K562 (cell line): ENCODE data around the gene TTC23L. TPM values are rescaled to one million over a fixed set of nuclear protein-coding genes. Genes with fewer than 3 reads are reported as not detected.

Experiments
- DACH1 ChIP-seq: fragments of 450-650 bp; IDR thresholded peaks from 2 replicates; pipeline ENCODE4 v1.6.1; 2018; ENCODE audit not compliant: partially characterized antibody
- DPF2 ChIP-seq: fragments of 450-650 bp; IDR thresholded peaks from 2 replicates; pipeline ENCODE4 v1.6.1; 2016
- E2F8 ChIP-seq: fragments of 450-650 bp; IDR thresholded peaks from 2 replicates; pipeline ENCODE4 v1.7.1; 2018; ENCODE audit warnings: mild to moderate bottlenecking, low read depth; ENCODE audit not compliant: partially characterized antibody
- MCM7 ChIP-seq, 2 experiments: fragments of 450-650 bp; IDR thresholded peaks; 2 replicates each; pipeline ENCODE4 v1.6.1; 2016 to 2018
- MYBL2 ChIP-seq, 2 experiments: fragments of 450-650 bp in 1 of 2; sonication (generic) in 1 of 2; formaldehyde crosslinking in 1 of 2; IDR thresholded peaks; 2 replicates each; pipeline versions ENCODE4 v1.6.1 to v1.8.1; 2017 to 2022; ENCODE audit warnings: borderline replicate concordance in 1 of 2, inconsistent platforms in 1 of 2, low read depth in 1 of 2, mild to moderate bottlenecking in 1 of 2, missing genetic modification reagents in 1 of 2, moderate library complexity in 1 of 2
- MYNN ChIP-seq, 2 experiments: sonication (generic); formaldehyde crosslinking in 1 of 2; IDR thresholded peaks; 2 replicates each; pipeline versions ENCODE4 v1.5.0 to v1.6.1; 2016 to 2020; ENCODE audit warnings: antibody characterized with exemption in 1 of 2, missing genetic modification reagents in 1 of 2
- RB1 ChIP-seq: fragments of 450-650 bp; IDR thresholded peaks from 2 replicates; pipeline ENCODE4 v1.6.1; 2017; ENCODE audit warnings: low read depth, mild to moderate bottlenecking
- RBM34 ChIP-seq: fragments of 200-400 bp; formaldehyde crosslinking; IDR thresholded peaks from 2 replicates; pipeline ENCODE4 v1.6.1; 2018; ENCODE audit warnings: low read length, borderline replicate concordance; ENCODE audit not compliant: insufficient read depth
- STAT5B ChIP-seq: fragments of 250-450 bp; sonication (Bioruptor Pico); IDR thresholded peaks from 2 replicates; pipeline ENCODE4 v1.8.0; 2021; ENCODE audit warnings: mild to moderate bottlenecking, inconsistent platforms
- TARDBP ChIP-seq: fragments of 450-650 bp; IDR thresholded peaks from 2 replicates; pipeline ENCODE4 v1.6.1; 2016
- TEAD2 ChIP-seq: fragments of 450-650 bp; IDR thresholded peaks from 2 replicates; pipeline ENCODE4 v1.6.1; 2016; ENCODE audit warnings: missing genetic modification characterization, control low read depth, missing compliant biosample characterization
- XRCC5 ChIP-seq: fragments of 200-400 bp; formaldehyde crosslinking; IDR thresholded peaks from 2 replicates; pipeline ENCODE4 v1.6.1; 2017; ENCODE audit warnings: low read depth, mild to moderate bottlenecking, low read length
- ZBTB17 ChIP-seq: fragments of 450-650 bp; formaldehyde crosslinking; IDR thresholded peaks from 2 replicates; pipeline ENCODE4 v1.4.0; 2020; ENCODE audit warnings: mild to moderate bottlenecking
- ZNF274 ChIP-seq: IDR thresholded peaks from 2 replicates; pipeline ENCODE4 v1.6.1; 2011; ENCODE audit warnings: low read depth, mild to moderate bottlenecking, low read length, moderate library complexity, borderline replicate concordance
- ZNF449 ChIP-seq: fragments of 250-450 bp; sonication (Bioruptor Pico); IDR thresholded peaks from 2 replicates; pipeline ENCODE4 v1.8.0; 2022; ENCODE audit warnings: moderate library complexity, mild to moderate bottlenecking, inconsistent platforms
- ZNF76 ChIP-seq: fragments of 250-450 bp; sonication (Bioruptor Pico); IDR thresholded peaks from 2 replicates; pipeline ENCODE4 v1.4.0; 2020; ENCODE audit warnings: mild to moderate bottlenecking, moderate library complexity, borderline replicate concordance
- polyA plus RNA-seq, 8 experiments: library from polyadenylated mRNA; depleted of rRNA in 4 of 8; stranded (reverse) in 5 of 8; unstranded in 3 of 8; fragments of >200 nt; fragmentation: Nextera tagmentation in 2 of 8; fragmentation: Illumina TruSeq in 1 of 8; extraction: Ambion mirVana in 2 of 8; extraction: Trizol in 1 of 8; gene quantifications; 2 replicates each; pipeline versions ENCODE4 v1.2.1 to v1.2.3, GENCODE V29; 2011 to 2014; ENCODE audit warnings: inconsistent platforms in 1 of 8, missing spikeins in 1 of 8
- total RNA-seq, 7 experiments: library from RNA; depleted of rRNA in 6 of 7; stranded (reverse); fragments of >200 nt in 6 of 7; fragmentation: Illumina TruSeq in 2 of 7; extraction: Trizol in 2 of 7; gene quantifications; 2 replicates each; pipeline versions ENCODE4 v1.2.1 to v1.2.3, GENCODE V29; 2011 to 2021; ENCODE audit warnings: low replicate concordance in 1 of 7
- TF ChIP-seq, protein P1 (sequence below): fragments of 250-450 bp; sonication (Bioruptor Pico); IDR thresholded peaks from 2 replicates; pipeline ENCODE4 v1.6.1; 2021; ENCODE audit warnings: mild to moderate bottlenecking
- TF ChIP-seq, protein P2 (sequence below): fragments of 450-650 bp; formaldehyde crosslinking; conservative IDR thresholded peaks from 2 replicates; pipeline ENCODE4 v1.4.0; 2022; ENCODE audit warnings: mild to moderate bottlenecking, missing genetic modification characterization
- TF ChIP-seq, protein P3 (sequence below): sonication (generic); formaldehyde crosslinking; IDR thresholded peaks from 2 replicates; pipeline ENCODE4 v1.8.0; 2022; ENCODE audit warnings: missing genetic modification reagents, mild to moderate bottlenecking, borderline replicate concordance
- TF ChIP-seq, protein P4 (sequence below): sonication (generic); formaldehyde crosslinking; IDR thresholded peaks from 2 replicates; pipeline ENCODE4 v1.9.0; 2022; ENCODE audit warnings: mild to moderate bottlenecking, missing genetic modification reagents

TTC23L gene
- total and polyA plus RNA-seq, 9 of the 15 experiments (the other 6 are each of a cell fraction or from before 2014, with no cell fraction given) = 0.03 to 0.32 (median 0.14) TPM; not detected in 2

DNA sequence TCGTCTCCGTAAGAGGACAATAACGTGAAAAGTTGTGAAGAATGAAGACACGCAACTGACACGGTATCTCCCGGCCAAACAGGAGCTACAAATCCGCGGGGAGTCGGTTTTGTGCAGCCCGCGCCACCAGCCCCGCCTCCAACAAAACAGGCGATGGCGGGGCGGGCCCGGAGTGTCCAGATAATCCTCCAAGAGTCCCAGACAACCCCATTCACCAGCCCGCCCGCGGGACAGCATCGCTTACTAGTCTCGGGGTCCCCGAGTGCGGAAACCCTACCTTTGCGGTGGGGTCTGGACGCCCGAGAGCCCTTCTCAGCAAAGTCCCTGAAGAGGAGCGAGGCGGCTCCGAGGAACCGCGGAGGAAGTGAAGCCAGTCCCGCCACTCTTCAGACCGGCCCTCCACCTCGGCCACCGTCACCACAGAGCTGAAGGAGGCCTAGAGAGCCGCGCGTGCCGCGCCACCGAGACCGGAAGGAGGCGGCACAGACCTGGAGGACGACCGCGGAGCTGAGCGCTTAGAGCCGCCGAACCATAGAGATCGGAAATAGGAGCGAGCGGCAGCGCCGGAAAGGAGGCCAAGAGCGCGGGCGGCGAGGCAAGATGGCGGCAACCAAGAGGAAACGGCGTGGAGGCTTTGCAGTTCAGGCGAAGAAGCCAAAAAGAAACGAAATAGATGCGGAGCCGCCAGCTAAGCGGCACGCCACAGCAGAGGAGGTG is 76.3 kb downstream of the TTC23L start, which contains the start of the genes BRIX1 and RAD1 (continued):
- peak; percentile 97 for TF ChIP-seq ZBTB17
- no peak for TF ChIP-seq TEAD2 (tag)
- no peak for TF ChIP-seq RBM34
- TF ChIP-seq, protein P1, sequence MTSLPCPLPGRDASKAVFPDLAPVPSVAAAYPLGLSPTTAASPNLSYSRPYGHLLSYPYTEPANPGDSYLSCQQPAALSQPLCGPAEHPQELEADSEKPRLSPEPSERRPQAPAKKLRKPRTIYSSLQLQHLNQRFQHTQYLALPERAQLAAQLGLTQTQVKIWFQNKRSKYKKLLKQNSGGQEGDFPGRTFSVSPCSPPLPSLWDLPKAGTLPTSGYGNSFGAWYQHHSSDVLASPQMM (CRISPR knock-in tag) = no peak
- TF ChIP-seq STAT5B (CRISPR knock-in tag) = no peak
- TF ChIP-seq TARDBP = peak; percentile 3; the same call in 1 of the 2 replicates
- no peak for TF ChIP-seq MYBL2 (IDR thresholded peaks at IDR 0.05; ENCODE audit: low read depth)
- TF ChIP-seq MYBL2 (CRISPR knock-in tag; IDR thresholded peaks at IDR 0.05; ENCODE audit: borderline replicate concordance) = no peak
- TF ChIP-seq ZNF274 = no peak
- no peak for TF ChIP-seq MYNN (IDR thresholded peaks at IDR 0.05)
- TF ChIP-seq MYNN (CRISPR knock-in tag; IDR thresholded peaks at IDR 0.05) = no peak
- TF ChIP-seq ZNF76 = no peak
- peak; percentile 92 for TF ChIP-seq RB1
- peak; percentile 97 for TF ChIP-seq XRCC5
- peak; percentile 96 for TF ChIP-seq E2F8
- TF ChIP-seq DPF2 = no peak
- TF ChIP-seq ZNF449 (CRISPR knock-in tag) = no peak
- TF ChIP-seq, protein P2, sequence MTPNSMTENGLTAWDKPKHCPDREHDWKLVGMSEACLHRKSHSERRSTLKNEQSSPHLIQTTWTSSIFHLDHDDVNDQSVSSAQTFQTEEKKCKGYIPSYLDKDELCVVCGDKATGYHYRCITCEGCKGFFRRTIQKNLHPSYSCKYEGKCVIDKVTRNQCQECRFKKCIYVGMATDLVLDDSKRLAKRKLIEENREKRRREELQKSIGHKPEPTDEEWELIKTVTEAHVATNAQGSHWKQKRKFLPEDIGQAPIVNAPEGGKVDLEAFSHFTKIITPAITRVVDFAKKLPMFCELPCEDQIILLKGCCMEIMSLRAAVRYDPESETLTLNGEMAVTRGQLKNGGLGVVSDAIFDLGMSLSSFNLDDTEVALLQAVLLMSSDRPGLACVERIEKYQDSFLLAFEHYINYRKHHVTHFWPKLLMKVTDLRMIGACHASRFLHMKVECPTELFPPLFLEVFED = 0 out of 2 replicates have a peak, but pooled peaks have one; percentile 42
- no peak for TF ChIP-seq DACH1
- TF ChIP-seq, protein P3, sequence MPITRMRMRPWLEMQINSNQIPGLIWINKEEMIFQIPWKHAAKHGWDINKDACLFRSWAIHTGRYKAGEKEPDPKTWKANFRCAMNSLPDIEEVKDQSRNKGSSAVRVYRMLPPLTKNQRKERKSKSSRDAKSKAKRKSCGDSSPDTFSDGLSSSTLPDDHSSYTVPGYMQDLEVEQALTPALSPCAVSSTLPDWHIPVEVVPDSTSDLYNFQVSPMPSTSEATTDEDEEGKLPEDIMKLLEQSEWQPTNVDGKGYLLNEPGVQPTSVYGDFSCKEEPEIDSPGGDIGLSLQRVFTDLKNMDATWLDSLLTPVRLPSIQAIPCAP = no peak
- TF ChIP-seq, protein P4, sequence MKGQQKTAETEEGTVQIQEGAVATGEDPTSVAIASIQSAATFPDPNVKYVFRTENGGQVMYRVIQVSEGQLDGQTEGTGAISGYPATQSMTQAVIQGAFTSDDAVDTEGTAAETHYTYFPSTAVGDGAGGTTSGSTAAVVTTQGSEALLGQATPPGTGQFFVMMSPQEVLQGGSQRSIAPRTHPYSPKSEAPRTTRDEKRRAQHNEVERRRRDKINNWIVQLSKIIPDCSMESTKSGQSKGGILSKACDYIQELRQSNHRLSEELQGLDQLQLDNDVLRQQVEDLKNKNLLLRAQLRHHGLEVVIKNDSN (CRISPR knock-in tag) = no peak
- no peak for TF ChIP-seq MCM7 (IDR thresholded peaks at IDR 0.05)
